Activated CD8-positive, alpha-beta memory T cell treated with anti-CD3 and anti-CD28 coated beads for 1 hour (primary cell): Measurements from ENCODE around the gene PIK3CB.
"Not testable (repeated sequence)": the region's sequence is repeated elsewhere in the genome, so short reads cannot be mapped to it uniquely, and the experiment has no call there.

Experiments
- DNase-seq, 2 donors: peaks; one replicate each; pipeline ENCODE4 v3.0.0-alpha.2; 2020; ENCODE audit warnings: low read depth in 1 of 2; ENCODE audit errors: extremely low read depth in 1 of 2

Gene PIK3CB

DNA sequence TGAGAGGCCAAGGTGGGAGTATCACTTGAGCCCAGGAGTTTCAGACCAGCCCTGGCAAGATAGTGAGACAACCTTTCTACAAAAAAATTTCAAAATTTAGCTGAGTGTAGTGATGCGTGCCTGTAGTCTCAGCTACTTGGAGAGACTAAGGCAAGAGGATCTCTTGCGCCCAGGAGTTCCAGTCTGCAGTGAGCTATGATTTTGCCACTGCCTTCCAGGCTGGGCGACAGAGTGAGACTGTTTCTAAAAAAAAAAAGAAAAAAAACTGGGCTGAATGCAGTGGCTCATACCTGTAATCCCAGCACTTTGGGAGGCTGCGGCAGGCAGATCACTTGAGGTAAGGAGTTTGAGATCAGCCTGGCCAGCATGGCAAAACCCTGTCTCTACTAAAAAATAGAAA lies 14.0 kb upstream of the PIK3CB start:
- DNase-seq, result no peak

DNA sequence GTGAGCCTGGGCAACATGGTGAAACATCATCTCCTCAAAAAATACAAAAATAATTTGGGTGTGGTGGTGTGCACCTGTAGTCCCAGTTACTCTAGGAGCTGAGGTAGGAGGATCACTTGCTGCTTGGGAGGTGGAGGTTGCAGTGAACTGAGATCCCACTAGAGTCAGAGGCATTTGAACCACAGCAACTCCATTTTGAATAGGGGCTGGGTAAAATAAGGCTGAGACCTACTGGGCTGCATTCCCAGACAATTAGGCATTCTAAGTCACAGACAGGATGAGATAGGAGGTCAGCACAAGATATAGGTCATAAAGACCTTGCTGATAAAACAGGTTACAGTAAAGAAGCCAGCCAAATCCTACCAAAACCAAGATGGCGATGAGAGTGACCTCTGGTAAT lies 12.1 kb upstream of the PIK3CB start:
- DNase-seq, result not testable (repeated sequence)

DNA sequence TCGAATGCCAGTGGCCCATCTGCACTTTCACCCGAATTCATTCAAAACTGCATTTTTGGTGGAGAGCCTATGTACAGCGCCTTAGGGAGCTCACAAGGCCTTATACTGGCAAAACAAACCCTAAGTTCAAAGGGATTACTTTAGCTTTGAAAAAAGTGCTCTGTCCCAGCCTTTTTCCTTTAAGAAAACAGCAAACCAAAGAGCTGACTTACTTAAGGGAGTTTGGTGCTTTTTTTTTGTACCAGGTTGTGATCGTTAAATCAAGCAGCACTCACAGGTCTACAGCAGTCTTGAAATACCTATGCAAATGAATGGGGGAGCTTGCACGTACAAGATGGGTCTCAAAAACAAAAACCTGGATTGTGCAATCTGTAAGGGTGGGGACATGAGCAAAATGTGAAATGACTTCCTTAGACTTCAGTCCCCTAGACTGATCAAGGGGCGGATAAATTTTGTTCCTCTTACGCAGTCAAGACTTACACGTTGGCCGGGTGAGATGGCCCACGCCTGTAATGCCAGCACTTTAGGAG lies 11.6 kb upstream of the PIK3CB start:
- no peak for DNase-seq

DNA sequence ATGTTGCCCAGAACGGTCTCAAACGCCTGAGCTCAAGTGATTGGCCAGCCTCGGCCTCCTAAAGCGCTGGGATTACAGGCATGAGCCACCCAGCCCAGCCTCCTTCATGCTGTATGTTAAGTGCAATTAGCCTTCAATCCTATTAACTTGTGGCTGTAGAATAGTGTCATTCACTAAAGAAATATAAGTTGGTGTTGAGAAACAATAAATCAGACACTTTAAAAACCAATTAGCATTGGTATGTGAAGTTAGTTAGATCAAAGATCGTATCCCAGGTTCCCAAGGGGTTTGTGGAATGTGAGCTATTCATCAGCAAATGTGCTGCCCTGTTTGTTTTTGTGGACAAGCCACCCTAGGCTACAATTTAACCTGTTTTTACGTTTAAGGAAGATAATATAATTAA lies 11.0 kb upstream of the PIK3CB start:
- DNase-seq, result no peak

DNA sequence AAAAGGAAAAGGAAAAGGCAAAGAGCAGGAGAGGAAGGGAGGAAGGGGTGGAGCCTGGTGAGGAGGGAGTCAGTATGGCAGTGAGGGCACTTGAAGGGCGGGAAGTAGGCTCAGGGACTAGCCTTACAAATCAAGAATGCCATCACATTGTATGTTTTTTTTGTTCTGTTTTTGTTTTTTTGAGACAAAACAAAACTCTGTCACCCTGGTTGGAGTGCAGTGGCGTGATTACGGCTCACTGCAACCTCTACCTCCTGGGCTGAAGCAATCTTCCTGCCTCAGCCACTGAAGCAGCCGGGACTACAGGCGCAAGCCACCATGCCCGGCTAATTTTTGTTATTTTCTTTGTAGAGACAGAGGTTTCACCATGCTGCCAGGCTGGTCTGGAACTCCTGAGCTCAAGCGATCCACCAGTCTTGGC lies 10.5 kb upstream of the PIK3CB start:
- no peak for DNase-seq

DNA sequence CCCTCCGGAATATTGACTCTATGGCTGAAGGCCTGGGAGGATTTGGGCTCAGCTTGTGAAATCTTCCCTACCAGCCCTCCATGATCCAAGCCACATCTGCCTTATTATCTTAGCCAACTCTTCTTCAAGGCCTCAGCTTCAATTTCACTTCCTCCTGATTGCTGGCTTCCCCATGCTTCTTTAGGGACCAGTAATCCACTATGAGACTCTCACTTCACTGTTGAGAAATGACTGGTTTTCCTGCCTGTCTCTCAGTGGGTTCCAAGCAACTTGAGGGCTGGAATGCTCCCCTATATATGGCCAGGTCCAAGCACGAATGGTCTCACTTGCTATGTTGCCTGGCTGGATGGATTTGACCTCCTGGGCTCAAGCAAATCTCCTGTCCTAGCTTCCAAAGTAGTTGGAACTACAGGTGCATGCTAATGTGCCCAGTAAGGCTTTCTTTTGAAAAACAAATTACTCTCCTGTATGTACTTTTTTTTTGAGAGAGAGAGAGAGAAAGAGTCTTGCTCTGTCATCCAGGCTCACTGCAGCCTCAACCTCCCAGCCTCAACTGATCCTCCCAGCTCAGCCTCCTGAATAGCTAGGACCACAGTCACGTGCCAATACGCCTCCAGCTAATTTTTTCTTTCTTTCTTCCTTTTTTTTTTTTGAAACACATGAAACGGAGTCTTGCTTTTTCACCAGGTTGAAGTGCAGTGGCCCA lies 7.9 kb upstream of the PIK3CB start:
- no peak for DNase-seq

DNA sequence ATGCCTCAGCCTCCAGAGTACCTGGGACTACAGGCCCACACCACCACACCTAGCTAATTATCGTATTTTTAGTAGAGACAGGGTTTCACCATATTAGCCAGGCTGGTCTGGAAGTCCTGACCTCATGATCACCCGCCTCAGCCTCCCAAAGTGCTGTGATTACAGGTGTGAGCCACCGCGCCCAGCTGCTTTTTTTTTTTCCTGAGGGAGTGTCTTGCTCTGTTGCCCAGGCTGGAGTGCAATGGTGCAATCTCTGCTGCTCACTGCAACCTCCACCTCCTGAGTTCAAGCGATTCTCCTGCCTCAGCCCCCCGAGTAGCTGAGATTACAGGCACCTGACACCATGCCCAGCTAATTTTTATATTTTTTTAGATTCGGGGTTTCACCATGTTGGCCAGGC lies 3.7 kb upstream of the PIK3CB start:
- DNase-seq, result not testable (repeated sequence)

DNA sequence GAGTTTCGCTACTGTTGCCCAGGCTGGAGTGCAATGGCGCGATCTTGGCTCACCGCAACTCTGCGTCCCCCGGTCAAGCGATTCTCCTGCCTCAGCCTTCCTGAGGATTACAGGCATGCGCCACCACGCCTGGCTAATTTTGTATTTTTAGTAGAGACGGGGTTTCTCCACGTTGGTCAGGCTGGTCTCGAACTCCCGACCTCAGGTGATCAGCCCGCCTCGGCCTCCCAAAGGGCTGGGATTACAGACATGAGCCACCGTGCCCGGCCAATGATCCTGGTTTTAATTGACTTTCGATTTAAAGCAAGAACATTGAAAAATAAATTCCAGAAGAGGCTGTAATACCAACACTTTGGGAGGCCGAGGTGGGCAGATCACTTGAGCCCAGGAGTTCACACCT lies 1.1 kb upstream of the PIK3CB start:
- DNase-seq, result not testable (repeated sequence)

DNA sequence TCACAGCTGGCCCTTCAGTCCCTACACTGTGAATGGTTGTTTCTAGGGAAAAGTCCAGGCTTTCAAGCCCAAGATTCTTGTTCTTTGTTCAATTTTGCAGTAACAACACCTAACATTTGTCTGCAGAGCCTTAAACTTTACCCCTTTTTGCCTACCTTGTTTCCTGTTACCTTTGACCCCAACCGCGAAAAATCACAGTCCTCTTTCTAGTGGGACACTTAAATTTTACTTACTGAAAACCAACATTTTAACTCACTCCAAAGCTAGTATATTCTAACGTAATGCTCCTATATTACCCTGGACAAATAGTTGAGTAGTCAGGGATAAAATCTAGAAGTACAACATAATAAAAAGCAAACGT lies 649 bp upstream of the PIK3CB start:
- no peak for DNase-seq

DNA sequence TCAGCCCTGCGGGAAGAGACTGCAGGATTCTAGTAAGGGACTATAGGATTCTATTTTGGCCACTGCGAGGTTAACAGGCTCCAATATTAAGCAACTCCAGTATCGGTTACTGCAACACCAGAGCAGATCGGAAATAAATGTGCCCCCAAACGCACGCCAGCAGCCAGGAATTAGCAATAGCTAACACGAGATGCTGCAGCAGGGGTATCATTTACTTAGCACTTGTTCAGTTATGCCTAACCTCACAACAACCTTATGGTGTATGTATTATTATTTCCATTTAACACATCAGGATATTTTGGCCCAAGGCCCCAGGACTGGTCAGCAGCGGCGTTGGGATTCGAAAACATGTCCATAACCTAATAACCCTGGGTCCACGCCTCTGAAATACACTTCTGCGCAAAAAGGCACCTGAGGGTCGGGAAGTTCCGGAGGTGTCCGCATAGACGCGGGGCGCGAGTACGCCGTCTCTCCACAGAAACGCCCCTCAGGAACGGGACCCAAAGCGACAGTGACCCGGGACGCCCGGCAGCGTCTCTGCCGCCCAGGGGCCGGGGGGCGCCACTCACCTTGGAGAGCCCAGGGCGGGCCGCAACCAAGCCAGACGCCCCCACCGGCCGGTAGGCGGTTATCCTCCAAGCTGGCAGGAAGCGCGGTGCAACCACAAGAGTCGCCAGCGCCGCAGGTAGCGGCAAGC lies 681 bp downstream of the PIK3CB start:
- peak in 1 of 2 donors; percentile 19 for DNase-seq

DNA sequence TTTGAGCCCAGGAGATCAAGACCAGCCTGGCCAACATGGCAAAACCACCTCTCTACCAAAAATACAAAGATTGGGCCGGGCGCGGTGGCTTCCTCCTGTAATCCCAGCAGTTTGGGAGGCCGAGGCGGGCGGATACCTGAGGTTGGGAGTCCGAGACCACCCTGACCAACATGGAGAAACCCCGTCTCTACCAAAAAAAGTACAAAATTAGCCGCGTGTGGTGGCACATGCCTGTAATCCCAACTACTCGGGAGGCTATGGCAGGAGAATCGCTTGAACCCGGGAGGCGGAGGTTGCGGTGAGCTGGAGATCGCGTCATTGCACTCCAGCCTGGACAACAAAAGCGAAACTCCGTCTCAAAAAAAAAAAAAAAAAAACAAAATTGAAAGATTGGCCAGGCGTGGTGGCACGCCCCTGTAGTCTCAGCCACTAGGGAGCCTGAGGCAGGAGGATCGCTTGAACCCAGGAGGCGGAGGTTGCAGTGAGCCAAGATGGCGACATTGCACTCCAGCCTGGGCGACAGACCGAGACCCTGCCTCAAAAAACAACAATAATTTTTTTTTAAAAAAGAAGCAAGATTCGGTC lies 2.2 kb downstream of the PIK3CB start:
- DNase-seq, result not testable (repeated sequence)

DNA sequence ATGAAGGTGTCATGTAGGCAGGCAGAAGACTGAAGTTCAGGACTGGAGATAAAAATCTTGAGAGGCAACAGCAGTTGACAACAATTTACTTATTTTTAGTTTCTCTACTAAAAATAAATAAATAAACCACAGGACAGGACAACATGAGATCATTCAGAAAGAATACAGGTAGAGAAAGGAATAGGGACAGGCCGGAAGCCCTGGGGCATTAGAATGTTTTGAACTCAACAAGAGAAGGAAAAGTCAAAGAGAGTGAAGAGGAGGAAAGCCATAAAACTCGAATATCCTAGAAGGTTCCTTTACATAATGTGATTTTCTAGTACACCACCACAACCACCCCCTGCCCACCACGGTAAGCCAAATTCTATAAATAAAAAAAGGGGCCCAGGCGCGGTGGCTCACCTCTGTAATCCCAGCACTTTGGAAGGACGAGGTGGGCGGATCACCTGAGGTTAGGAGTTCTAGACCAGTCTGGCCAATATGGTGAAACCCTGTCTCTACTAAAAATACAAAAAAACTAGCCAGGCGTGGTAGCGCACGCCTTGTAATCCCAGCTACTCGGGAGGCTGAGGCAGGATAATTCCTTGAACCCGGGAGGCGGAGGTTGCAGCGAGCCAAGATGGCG lies 4.7 kb downstream of the PIK3CB start:
- DNase-seq, result no peak

DNA sequence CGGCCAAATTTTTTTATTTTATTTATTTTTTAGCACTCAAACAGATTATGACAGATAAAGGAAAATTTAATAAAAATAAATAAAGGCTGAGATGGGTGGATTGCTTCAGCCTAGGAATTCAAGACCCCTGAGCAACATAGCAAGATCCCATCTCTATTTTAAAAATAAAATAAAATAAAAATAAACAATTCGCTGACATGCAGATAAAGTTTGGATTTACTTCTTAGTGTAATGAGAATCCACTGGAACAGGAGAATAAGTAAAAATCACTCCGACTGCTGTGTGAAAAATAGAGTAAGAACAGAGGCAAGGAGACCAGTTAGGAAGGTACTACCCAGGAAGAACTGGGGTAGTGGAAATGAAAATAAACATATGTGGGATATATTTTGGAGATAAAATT lies 5.6 kb downstream of the PIK3CB start:
- no peak for DNase-seq

DNA sequence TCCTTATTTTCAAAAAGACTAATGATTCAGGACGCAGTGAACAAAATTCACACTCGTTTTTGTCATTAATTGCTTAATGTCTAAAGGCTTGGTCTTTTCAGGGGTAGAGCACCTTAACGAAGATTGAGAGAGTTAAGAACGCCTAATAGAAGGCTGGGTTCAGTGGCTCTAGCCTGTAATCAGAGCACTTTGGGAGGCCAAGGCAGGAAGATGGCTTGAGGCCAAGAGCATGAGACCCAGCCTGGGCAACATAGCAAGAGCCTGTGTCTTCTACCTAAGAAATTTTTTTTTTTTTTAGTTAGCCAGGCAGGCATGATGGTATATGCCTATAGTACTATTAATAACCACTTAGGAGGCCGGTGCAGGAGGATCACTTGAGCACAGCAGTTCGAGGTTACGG lies 7.5 kb downstream of the PIK3CB start:
- no peak for DNase-seq

DNA sequence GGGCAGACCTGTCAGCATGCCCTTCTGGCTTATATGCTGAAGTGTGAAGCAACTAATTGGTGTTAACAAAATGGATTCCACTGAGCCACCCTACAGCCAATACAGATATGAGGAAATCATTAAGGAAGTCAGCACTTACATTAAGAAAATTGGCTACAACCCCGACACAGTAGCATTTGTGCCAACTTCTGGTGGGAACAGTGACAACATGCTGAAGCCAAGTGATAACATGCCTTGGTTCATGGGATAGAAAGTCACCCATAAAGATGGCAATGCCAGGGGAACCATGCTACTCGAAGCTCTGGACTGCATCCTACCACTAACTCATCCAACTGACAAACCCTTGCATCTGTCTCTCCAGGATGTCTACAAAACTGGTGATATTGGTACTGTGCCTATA lies 9.4 kb downstream of the PIK3CB start:
- no peak for DNase-seq

DNA sequence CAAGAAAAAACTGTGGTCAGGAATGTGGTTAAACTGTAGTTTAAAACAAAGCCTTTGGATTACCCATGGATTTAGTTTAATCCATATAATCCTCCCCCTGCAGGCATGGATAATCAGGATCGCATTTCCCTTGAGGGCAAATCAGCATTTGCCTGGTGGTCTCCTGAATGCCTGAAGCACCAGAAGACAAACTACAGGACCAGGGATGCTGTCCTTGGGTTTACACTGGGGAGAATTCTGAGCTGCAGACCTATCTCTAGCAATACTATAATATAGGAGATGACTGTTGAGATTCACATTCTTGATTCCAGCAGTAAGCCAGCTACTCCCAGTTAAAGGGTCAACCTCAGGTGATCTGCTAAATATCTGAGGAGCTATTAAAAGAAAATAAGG lies 10.6 kb downstream of the PIK3CB start:
- DNase-seq, result no peak

DNA sequence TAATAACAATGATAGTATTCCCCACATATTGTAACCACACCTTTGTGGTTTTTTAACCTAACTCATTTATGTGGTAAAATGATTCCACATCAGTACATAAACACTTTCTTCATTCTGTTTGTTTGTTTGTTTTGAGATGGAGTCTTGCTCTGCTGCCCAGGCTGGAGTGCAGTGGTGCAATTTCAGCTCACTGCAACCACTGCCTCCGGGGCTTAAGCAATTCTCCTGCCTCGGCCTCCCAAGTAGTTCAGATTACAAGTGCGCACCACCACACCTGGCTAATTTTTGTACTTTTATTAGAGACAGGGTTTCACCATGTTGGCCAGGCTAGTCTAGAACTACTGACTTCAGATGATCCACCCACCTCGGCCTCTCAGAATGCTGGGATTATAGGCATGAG lies 14.3 kb downstream of the PIK3CB start:
- not testable (repeated sequence) for DNase-seq

DNA sequence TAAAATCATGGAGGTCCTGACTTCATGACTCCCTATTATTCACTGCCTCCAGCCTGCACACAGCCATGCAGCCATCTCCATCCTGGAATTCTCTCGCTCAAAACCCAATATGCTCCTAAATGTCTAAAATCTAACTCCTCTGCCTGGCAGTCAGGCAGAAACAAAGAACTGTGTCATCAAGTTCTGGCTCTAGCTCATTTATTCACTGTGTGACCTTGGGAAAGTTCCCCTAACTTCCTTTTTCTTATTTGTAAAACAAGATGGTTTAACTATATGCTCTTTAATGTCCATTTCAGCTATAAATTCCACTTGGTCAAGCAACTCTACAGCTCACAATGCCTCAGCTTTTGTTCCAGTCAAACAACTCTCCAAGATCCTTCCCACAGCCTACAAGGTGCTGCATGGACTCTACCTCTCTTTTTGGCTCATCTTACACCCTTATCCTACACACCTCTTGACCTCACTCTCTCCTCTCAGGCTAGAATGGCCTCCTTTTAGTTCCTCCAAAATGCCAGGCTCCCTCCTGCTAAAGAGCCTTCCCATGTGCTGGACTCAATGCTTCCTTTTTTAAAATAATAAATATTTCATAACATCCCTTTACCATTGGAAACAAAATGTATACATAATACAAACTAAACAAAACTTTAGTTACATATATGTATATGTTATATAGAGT lies 16.4 kb downstream of the PIK3CB start:
- no peak for DNase-seq

DNA sequence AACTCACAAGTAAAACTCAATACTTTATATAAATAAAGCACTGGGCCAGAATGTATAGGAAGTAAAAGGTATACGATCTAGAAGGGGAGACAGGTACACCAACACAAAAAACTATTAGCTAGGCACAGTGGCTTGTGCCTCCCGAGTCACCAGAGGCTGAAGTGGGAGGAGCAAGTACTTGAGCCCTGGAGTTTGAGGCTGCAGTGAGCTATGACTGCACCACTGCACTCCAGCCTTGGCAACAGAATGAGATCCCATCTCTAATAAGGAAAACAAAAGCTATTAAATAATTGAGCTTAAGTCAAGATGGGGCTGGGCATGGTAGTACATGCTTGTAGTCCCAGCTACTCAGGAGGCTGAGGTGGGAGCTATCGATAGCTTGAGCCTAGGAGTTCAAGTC lies 17.0 kb downstream of the PIK3CB start:
- no peak for DNase-seq

DNA sequence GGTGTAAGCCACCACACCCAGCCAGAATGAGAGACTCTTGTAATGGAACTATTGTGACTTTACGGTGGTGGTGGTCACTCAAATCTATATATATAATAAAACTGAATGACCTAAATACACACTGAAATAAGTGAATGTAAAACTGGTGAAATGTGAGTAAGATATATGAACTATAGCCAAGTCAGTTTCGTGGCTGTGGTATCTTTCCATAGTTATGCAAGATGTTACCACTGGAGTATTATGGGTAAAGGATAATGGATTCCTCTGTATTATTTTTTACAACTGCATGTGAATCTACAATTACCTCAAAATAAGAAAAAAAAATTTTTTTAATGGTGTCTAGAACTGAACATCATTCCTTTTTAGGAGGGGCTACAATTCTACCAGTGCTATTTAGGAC lies 21.9 kb downstream of the PIK3CB start:
- no peak for DNase-seq
